ENCODE measurements around the gene ARHGAP24. TPM values are rescaled to one million over a fixed set of nuclear protein-coding genes. Genes with fewer than 3 reads are reported as not detected.
A peak's percentile ranks its signal among the peaks of the same experiment; 100 is the strongest.
"Not testable (repeated sequence)": the region's sequence is repeated elsewhere in the genome, so short reads cannot be mapped to it uniquely, and the experiment has no call there.

The ARHGAP24 gene
- total RNA-seq, 1 donor = 56.6 TPM

DNA sequence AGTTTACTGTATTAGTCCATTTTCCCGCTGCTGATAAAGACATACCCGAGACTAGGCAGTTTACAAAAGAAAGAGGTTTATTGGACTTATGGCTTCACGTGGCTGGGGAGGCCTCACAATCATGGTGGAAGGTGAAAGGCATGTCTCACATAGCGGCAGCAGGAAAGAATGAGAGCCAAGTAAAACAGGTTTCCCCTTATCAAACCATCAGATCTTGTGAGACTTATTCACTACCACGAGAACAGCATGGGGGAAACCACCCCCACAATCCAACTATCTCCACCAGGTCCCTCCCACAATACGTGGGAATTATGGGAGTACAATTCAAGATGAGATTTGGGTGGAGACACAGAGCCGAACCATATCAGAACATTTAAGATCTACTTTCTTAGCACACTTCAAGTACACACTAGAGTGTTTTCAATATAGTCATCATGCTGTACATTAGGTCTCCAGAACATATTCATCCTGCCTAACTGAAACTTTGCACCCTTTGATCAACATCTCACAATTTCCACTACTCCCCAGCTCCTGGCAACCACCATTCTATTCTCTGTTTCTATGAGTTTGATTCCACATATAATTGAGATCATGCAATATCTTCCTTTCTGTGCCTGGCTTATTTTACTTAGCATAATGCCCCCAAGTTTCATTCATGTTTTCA is 341.0 kb downstream of the ARHGAP24 start:
- no peak overlapping the region for H3K4me3 ChIP-seq (ENCODE audit: low read depth, low read length)
- no peak for DNase-seq (ENCODE audit: low read depth)
- no peak for TF ChIP-seq CTCF (IDR thresholded peaks at IDR 0.05; ENCODE audit: insufficient read depth, low read depth, low read length)

DNA sequence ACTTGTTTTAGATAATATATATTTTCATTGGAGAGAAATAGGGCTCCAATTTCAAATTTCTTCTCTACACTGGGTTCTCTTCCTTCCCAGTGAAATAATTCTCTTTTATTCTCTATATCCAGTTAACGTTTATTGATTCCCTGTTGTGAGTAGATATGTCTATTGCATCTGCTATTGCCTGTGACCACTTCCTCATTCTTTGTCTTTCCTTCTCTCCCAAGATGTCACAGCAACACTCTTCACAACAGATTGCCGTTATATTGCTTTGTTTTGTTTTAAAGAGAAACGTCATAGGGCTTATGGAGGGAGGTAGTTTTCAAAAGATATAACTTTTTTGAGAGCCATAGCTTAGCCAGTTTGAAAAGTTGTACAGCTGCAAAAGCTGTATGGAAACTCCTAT is 343.8 kb downstream of the ARHGAP24 start:
- DNase-seq (ENCODE audit: low read depth) = no peak
- no peak overlapping the region for H3K4me3 ChIP-seq (ENCODE audit: low read depth, low read length)
- no peak for TF ChIP-seq CTCF (IDR thresholded peaks at IDR 0.05; ENCODE audit: insufficient read depth, low read depth, low read length)

GRCh38 chr4:85820101-85820500 is 345.2 kb downstream of the ARHGAP24 start:
- not testable (repeated sequence) for H3K4me3 ChIP-seq (ENCODE audit: low read depth, low read length); DNase-seq (ENCODE audit: low read depth)

- TF ChIP-seq CTCF (IDR thresholded peaks at IDR 0.05; ENCODE audit: insufficient read depth, low read depth, low read length) = no peak
- H3K4me3 ChIP-seq (ENCODE audit: low read depth, low read length) = no peak overlapping the region
- no peak for DNase-seq (ENCODE audit: low read depth)
Observed at GRCh38 chr4:85821688-85822455, 346.9 kb downstream of the ARHGAP24 start.

GRCh38 chr4:85823295-85823694 is 348.3 kb downstream of the ARHGAP24 start:
- DNase-seq (ENCODE audit: low read depth) = peak; percentile 48
- TF ChIP-seq CTCF (IDR thresholded peaks at IDR 0.05; ENCODE audit: insufficient read depth, low read depth, low read length) = no peak
- no peak overlapping the region for H3K4me3 ChIP-seq (ENCODE audit: low read depth, low read length)

GRCh38 chr4:85824166-85824945 is 349.4 kb downstream of the ARHGAP24 start:
- TF ChIP-seq CTCF (IDR thresholded peaks at IDR 0.05; ENCODE audit: insufficient read depth, low read depth, low read length) = no peak
- H3K4me3 ChIP-seq (ENCODE audit: low read depth, low read length) = no peak overlapping the region
- no peak for DNase-seq (ENCODE audit: low read depth)
